ENCODE measurements around the gene FOLR1. TPM values are rescaled to one million over a fixed set of nuclear protein-coding genes. Genes with fewer than 3 reads are reported as not detected.
"Not testable (repeated sequence)": the region's sequence is repeated elsewhere in the genome, so short reads cannot be mapped to it uniquely, and the experiment has no call there.

FOLR1 gene
- total and polyA plus RNA-seq, 10 of the 15 experiments (the other 5 are each of a cell fraction or from before 2014, with no cell fraction given): not detected

DNA sequence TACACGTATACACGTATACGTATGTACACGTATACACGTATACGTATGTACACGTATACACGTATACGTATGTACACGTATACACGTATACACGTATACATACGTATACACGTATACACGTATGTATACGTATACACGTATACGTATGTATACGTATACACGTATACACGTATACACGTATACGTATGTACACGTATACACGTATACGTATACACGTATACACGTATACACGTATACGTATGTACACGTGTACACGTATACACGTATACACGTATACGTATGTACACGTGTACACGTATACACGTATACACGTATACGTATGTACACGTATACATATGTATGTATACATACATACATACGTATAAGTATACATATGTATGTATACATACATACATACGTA lies 9.5 kb downstream of the FOLR1 start:
- DNase-seq (ENCODE audit: low read depth, low spot score); H3K79me2 ChIP-seq (ENCODE audit: control insufficient read depth, insufficient read depth, low read length); H3K27me3 ChIP-seq (replicated peaks in 1 of 2; ENCODE audit: control insufficient read depth in 2 of 2, insufficient read depth in 2 of 2, low read length in 1 of 2); CTCF ChIA-PET; H3K36me3 ChIP-seq (ENCODE audit: control insufficient read depth in 2 of 2, insufficient read depth in 2 of 2, low read length in 1 of 2); RAD21 ChIA-PET (ENCODE audit: unreplicated experiment); H3K9me3 ChIP-seq (replicated peaks; ENCODE audit: control insufficient read depth, insufficient read depth, low read length); H3K9ac ChIP-seq (ENCODE audit: control insufficient read depth, insufficient read depth, low read length); BruUV-seq (replicated peaks); H2AFZ ChIP-seq (ENCODE audit: control insufficient read depth, low read depth, low read length); SMC1A ChIA-PET (ENCODE audit: uncharacterized antibody, unreplicated experiment); H3K27ac ChIP-seq (ENCODE audit: control insufficient read depth, insufficient read depth); POLR2A ChIA-PET; ATAC-seq; H3K4me1 ChIP-seq (ENCODE audit: control insufficient read depth, insufficient read depth, low read length); H3K4me2 ChIP-seq (ENCODE audit: control insufficient read depth, insufficient read depth); H3K4me3 ChIP-seq; in situ Hi-C loops (cut with MboI); intact Hi-C loops (cut with micrococcal nuclease; ENCODE audit: unreplicated experiment); H4K20me1 ChIP-seq (ENCODE audit: control insufficient read depth, insufficient read depth): not testable (repeated sequence)
- WGBS (ENCODE audit: insufficient coverage, insufficient replicate concordance, low lambda C conversion rate, missing lambda C conversion rate): 94% methylated on average over 17 of the region's 43 CpGs
- peak; percentile 93 for FAIRE-seq

GRCh38 chr11:72202571-72202970 lies 10.6 kb downstream of the FOLR1 start:
- H3K4me2 ChIP-seq (ENCODE audit: control insufficient read depth, insufficient read depth): no peak overlapping the region

More at GRCh38 chr11:72202571-72202970, 10.6 kb downstream of the FOLR1 start:
- Histone ChIP-seq H3K9me3 (replicated peaks; ENCODE audit: control insufficient read depth, insufficient read depth, low read length) (no peaks in the 10 kb centered on the region), H3K36me3 (ENCODE audit: control insufficient read depth in 2 of 2, insufficient read depth in 2 of 2, low read length in 1 of 2) (no peaks in the 10 kb centered on the region), H2AFZ (ENCODE audit: control insufficient read depth, low read depth, low read length) (no peak overlapping the region), H3K4me1 (ENCODE audit: control insufficient read depth, insufficient read depth, low read length) (peaks cover 2% of the 10 kb centered on the region; the same call in 1 of the 2 replicates), H3K4me3 (no peak overlapping the region), H3K27me3 (replicated peaks in 1 of 2; ENCODE audit: control insufficient read depth in 2 of 2, insufficient read depth in 2 of 2, low read length in 1 of 2) (no peaks in the 10 kb centered on the region), H3K79me2 (ENCODE audit: control insufficient read depth, insufficient read depth, low read length) (no peaks in the 10 kb centered on the region), H4K20me1 (ENCODE audit: control insufficient read depth, insufficient read depth) (no peaks in the 10 kb centered on the region), H3K9ac (ENCODE audit: control insufficient read depth, insufficient read depth, low read length) (no peak overlapping the region), H3K27ac (ENCODE audit: control insufficient read depth, insufficient read depth) (no peak overlapping the region)
- no peak for FAIRE-seq
- CTCF ChIA-PET: no interaction called here
- no peak for DNase-seq (ENCODE audit: low read depth, low spot score)
- WGBS (ENCODE audit: insufficient coverage, insufficient replicate concordance, low lambda C conversion rate, missing lambda C conversion rate): 78% methylated on average over 4 of the region's 6 CpGs
- RAD21 ChIA-PET (ENCODE audit: unreplicated experiment): interaction anchor here (0.7 kb wide), 1 partner anchor 227 kb away, joined by 3 read pairs; no protein-coding TSS in a partner anchor
- SMC1A ChIA-PET (ENCODE audit: uncharacterized antibody, unreplicated experiment): no interaction called here
- intact Hi-C loops (cut with micrococcal nuclease; ENCODE audit: unreplicated experiment) (no loop called here), in situ Hi-C loops (cut with MboI) (no loop called here)
- POLR2A ChIA-PET: no interaction called here
- ATAC-seq: no peak
- no peak for TF ChIP-seq KAT2A (conservative IDR thresholded peaks at IDR 0.05; ENCODE audit: control insufficient read depth, low read depth, low read length)
- TF ChIP-seq RBBP5 (conservative IDR thresholded peaks at IDR 0.05): no peak
- no peak for TF ChIP-seq DPF2 (IDR thresholded peaks at IDR 0.05)
- TF ChIP-seq NR2F1 (conservative IDR thresholded peaks at IDR 0.05): no peak
- TF ChIP-seq ESRRA (IDR thresholded peaks at IDR 0.05; ENCODE audit: low read length): no peak
- TF ChIP-seq SUPT20H (IDR thresholded peaks at IDR 0.05; ENCODE audit: borderline replicate concordance, control insufficient read depth, low read depth, low read length): no peak
- TF ChIP-seq FOXK2 (IDR thresholded peaks at IDR 0.05): no peak
- no peak for TF ChIP-seq MYC (IDR thresholded peaks at IDR 0.05; ENCODE audit: insufficient read depth, insufficient read length, insufficient replicate concordance, low read length, severe bottlenecking)
- TF ChIP-seq, protein P1, sequence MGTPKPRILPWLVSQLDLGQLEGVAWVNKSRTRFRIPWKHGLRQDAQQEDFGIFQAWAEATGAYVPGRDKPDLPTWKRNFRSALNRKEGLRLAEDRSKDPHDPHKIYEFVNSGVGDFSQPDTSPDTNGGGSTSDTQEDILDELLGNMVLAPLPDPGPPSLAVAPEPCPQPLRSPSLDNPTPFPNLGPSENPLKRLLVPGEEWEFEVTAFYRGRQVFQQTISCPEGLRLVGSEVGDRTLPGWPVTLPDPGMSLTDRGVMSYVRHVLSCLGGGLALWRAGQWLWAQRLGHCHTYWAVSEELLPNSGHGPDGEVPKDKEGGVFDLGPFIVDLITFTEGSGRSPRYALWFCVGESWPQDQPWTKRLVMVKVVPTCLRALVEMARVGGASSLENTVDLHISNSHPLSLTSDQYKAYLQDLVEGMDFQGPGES (IDR thresholded peaks at IDR 0.05): no peak
- no peak for TF ChIP-seq ATF7 (IDR thresholded peaks at IDR 0.05; ENCODE audit: low read depth)
- no peak for TF ChIP-seq ZZZ3 (IDR thresholded peaks at IDR 0.05; ENCODE audit: control insufficient read depth, insufficient read length, low read depth)
- no peak for TF ChIP-seq FOXM1 (IDR thresholded peaks at IDR 0.05; ENCODE audit: low read depth, low read length)
- TF ChIP-seq KLF5 (IDR thresholded peaks at IDR 0.05; ENCODE audit: partially characterized antibody): no peak
- no peak for TF ChIP-seq SMAD5 (IDR thresholded peaks at IDR 0.05; ENCODE audit: low read depth)
- no peak for TF ChIP-seq SREBF2 (IDR thresholded peaks at IDR 0.05; ENCODE audit: low read length)
- no peak for TF ChIP-seq CREB1 (IDR thresholded peaks at IDR 0.05; ENCODE audit: low read depth)
- TF ChIP-seq POU2F2 (IDR thresholded peaks at IDR 0.05; ENCODE audit: borderline replicate concordance, low read depth, low read length): no peak
- TF ChIP-seq CREM (IDR thresholded peaks at IDR 0.05; ENCODE audit: low read depth): no peak
- BruUV-seq (replicated peaks): no TSS peak
